Stimulated activated CD4-positive, alpha-beta T cell treated with anti-CD3 and anti-CD28 coated beads, Interleukin-4, amount 100 ng/mL, for 24 hours (primary cell): ENCODE data around the gene CHRNB2.

Source experiments
- DNase-seq: peaks from one replicate; pipeline ENCODE4 v3.0.0-alpha.2; 2020

The CHRNB2 gene

DNA sequence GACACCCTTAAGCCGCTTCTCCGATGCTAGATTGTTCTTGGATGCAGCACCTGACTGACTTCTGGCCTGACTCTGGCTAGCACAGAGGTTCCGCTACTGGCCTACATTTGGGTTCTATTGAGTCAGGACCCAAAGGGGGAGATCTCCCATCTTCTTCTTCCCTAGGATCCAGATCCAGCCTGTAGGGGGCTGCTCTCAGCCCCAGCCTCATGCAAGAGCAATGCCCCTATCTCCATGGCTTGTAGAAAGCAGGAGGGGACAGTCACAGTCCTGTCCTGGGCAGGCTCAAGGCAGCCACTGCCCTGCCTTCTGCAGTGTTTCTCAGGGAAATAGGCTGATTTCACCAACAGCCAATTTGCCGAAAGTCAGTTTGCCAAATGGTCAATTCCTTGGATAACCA lies 46.7 kb downstream of the CHRNB2 start:
- DNase-seq: no peak

GRCh38 chr1:154614901-154615300 lies 47.3 kb downstream of the CHRNB2 start:
- DNase-seq: no peak

- no peak for DNase-seq
These were observed 47.8 kb downstream of the CHRNB2 start for GRCh38 chr1:154615411-154615810.

DNA sequence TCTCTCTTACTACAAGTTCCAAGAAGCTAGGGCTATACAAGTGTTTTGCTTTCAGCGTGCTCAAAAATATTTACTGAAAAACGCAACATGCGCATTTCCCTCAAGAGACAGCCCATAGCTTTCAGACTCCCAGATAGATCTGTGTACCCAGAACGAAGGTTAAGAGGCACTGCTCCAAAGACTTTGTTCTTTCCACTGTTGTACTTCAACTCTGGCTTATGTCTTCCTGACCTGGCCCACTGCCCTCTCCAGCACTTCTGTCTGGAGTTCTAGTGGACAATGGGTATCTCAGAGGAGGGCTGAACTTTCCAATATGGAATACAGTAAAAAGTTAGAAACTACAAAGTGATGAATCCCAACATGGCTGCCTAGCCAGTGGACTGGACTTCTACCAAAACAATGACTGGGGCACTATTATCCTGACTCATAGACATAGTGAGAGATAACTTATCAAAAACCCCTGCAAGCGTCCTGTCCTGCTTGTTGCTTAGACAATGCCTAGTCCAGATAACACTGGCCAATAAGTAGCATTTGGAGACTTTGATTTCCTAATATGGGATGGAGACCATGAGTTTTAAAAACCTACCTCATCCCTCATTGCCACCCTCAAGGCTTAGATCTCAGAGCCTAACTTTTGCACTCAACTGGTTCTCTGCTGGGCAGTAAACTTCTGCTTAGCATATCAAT lies 49.2 kb downstream of the CHRNB2 start:
- DNase-seq: no peak

DNA sequence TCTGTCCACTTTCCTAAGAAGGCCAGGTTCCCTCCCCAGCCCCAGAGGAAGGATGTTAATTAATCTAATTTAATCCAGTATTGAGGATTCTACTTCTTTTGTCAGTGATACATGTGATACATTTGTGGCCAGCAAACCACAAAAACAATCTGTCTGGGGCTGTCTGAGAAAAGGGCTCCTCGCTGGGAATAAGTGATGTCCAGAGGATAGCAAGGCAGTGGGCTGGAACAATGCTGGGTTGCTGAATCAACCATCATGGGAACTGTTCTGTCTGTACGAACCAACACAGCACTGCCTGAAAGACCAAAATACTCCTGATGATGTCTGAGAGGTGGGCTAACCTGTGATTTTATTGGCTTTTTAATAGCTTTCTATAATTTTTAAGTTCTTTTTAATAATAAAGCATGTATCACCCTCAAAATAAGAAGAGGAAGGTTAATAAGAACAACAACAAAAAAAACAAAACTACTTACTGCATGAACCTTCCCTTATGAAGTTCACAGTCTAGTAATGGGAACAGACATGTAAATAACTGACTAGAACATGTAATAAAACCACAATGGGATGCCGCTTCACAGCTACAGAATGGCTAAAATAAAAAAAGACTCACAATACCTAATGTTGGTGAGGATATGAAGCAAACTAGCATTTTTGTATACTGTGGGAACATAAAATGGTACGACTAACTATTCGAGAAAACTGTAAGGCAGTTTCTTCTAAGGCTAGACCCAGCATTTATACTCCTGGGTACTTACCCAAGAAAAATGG lies 51.8 kb downstream of the CHRNB2 start:
- no peak for DNase-seq

DNA sequence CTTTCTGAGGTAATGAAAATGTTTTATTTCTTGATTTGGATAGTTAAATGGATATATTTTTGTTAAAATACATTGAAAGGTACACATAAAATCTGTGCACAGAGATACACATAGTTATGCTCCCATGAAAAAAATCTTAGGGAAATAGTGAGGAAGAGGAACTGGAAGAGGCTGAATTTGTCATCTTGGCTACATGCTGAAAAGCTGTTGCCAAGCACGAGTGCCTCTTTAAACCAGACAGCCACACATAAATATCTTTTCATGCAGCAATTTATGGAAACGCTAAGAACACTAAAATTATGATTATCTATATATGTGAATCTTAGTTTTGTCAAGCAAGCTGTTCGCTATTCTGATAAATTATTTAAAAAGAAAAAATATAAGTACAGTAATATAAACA lies 53.2 kb downstream of the CHRNB2 start:
- DNase-seq: no peak

- no peak for DNase-seq
These were observed 54.3 kb downstream of the CHRNB2 start for GRCh38 chr1:154621875-154622274.

DNA sequence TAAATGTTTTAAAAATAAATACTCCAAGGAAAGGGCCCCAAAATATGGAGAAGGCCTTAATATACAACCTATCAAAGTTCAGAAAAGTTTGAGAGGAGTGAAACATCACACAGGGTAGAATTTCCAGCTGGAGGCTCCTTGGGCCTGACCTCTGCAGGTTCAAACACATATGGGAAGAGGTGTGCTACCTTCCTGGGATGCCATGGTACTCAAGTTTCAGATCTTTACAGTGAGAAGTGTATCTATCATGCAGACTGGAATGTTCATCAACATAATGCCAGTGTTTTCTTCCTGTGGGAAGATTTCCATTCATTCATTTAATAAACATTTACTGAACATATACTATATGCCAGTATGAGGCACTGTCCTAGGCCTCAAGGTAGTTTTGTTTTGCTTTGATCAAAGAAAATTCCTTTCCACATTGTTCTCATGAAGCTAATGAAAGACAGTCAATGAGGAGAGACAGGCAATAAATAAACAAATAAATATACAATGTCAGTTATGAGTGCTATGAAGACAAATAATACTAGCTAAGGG lies 55.0 kb downstream of the CHRNB2 start:
- no peak for DNase-seq

GRCh38 chr1:154623358-154623757 lies 55.8 kb downstream of the CHRNB2 start:
- no peak for DNase-seq

DNA sequence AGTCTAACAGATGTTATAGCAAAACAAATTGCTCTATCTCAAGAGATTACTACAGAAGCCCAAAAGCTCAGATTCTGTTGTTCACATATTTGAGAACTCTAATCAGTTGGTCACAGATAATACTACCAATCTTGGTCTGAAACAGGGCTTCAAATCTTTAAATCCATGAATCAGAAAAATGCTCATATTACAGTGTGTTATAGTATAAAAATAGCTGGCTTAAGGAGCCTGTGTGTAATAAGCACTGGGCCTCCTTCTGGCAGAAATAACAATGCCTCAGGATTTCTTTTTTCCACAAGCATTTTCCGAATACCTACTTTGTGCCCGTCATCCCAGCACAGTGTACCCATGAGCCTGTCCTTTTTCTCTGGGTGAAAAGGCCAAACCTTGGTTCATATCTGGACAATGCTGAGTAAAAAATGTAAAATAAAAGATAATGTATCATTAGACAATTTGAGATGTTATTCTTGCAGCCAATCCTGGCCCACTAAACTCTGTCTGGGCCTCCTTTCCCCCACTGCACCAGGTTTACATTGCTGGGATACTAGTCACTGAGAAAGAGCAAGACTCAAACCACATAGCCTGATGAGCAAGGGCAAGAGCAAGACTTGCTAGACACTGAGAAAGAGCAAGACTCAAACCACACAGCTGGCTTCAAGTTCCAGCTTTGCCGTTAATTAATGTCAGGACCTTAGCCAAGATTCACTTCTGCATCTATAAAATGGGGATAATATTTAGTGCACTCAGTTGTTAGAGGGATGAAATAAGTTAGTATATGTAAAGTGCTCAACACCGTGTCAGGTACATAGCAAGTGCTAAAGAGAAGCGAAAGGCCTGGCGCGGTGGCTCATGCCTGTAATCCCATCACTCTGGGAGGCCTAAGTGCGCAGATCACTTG lies 57.4 kb downstream of the CHRNB2 start:
- DNase-seq: no peak

- DNase-seq: no peak
These were observed 59.1 kb downstream of the CHRNB2 start for GRCh38 chr1:154626456-154627256.

- peak; percentile 93 for DNase-seq
These were observed 59.9 kb downstream of the CHRNB2 start for GRCh38 chr1:154627257-154628120.

DNA sequence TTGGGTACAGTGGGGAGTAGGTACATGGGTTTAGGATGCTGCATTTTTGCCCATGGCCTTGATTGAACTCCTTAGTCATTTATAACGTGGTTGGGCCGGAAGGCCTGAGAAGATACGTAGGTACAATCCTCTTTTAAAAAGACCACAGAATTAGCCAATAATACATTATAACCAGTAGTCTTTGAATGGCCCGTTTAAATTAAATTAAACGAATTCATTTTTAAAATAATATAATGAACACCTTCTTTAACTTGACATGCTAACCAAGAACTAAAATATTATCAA lies 60.5 kb downstream of the CHRNB2 start:
- no peak for DNase-seq

GRCh38 chr1:154629061-154629674 lies 61.6 kb downstream of the CHRNB2 start:
- no peak for DNase-seq
